Peyer's patch (tissue), 4 donors: Measurements from ENCODE around the gene OR10V1.

ENCODE experiments used
- CTCF ChIP-seq, 6 experiments: fragments of 450-650 bp in 4 of 6; fragments of 200-600 bp in 2 of 6; sonication (generic) in 1 of 6; IDR thresholded peaks; one replicate each; pipeline ENCODE4 v1.5.1; 2017 to 2019; ENCODE audit warnings: antibody characterized with exemption in 6 of 6, mild to moderate bottlenecking in 3 of 6, moderate library complexity in 1 of 6
- POLR2A ChIP-seq, 2 donors: fragments of 450-650 bp; IDR thresholded peaks; one replicate each; pipeline ENCODE4 v1.5.1; 2017; ENCODE audit warnings: antibody characterized with exemption in 2 of 2, mild to moderate bottlenecking in 2 of 2, moderate library complexity in 2 of 2

- TF ChIP-seq CTCF (IDR thresholded peaks at IDR 0.05) (no peak), POLR2A (IDR thresholded peaks at IDR 0.05) (no peak)
Measured at GRCh38 chr11:59679347-59679746, 34.3 kb downstream of the OR10V1 start.
